IPS-11a (cell line): ENCODE data around the gene COX7A2.

Experiments used
- H3K4me3 ChIP-seq: one replicate; pipeline ENCODE4 v1.5.1; 2013; ENCODE audit warnings: low read depth, low read length, control low read depth

The COX7A2 gene

GRCh38 chr6:75201901-75202672 lies 41.5 kb downstream of the COX7A2 start:
- H3K4me3 ChIP-seq = peak overlapping the region; percentile 69

GRCh38 chr6:75201021-75201420 lies 42.6 kb downstream of the COX7A2 start:
- H3K4me3 ChIP-seq = no peak overlapping the region

GRCh38 chr6:75199889-75200288 lies 43.7 kb downstream of the COX7A2 start:
- H3K4me3 ChIP-seq = no peak overlapping the region

- H3K4me3 ChIP-seq = no peak overlapping the region
Measured at GRCh38 chr6:75196081-75196687, 47.4 kb downstream of the COX7A2 start.

- no peak overlapping the region for H3K4me3 ChIP-seq
Measured at GRCh38 chr6:75188221-75188925, 55.2 kb downstream of the COX7A2 start.
